Activated CD8-positive, alpha-beta T cell treated with anti-CD3 and anti-CD28 coated beads for 36 hours (primary cell): ENCODE results near the gene TSC22D3. TPM values are rescaled to one million over a fixed set of nuclear protein-coding genes. Genes with fewer than 3 reads are reported as not detected.

ENCODE experiments used
- ATAC-seq: fragments of 200-7000 bp; cut with Tn5 transposase; one replicate; pipeline ENCODE4 v1.10.0; 2021; ENCODE audit warnings: mild to moderate bottlenecking, moderate library complexity
- CTCF ChIA-PET: fragments of 350-600 bp; sonication (Branson Sonifier 250); formaldehyde crosslinking; loops from one replicate; lab custom pipeline; 2021; ENCODE audit warnings: antibody characterized with exemption; lab: Charles Lee
- POLR2A ChIA-PET: fragments of 350-600 bp; sonication (Branson Sonifier 250); formaldehyde crosslinking; loops from one replicate; lab custom pipeline; 2021; ENCODE audit warnings: antibody characterized with exemption; lab: Charles Lee
- DNase-seq: peaks from one replicate; pipeline ENCODE4 v3.0.0-alpha.2; 2020
- H3K27ac Mint-ChIP-seq: one replicate; pipeline ENCODE4 v1.8.0; 2021; ENCODE audit warnings: mild to moderate bottlenecking, mixed read lengths
- H3K27me3 Mint-ChIP-seq: one replicate; pipeline ENCODE4 v1.8.0; 2021; ENCODE audit warnings: mixed read lengths
- H3K36me3 Mint-ChIP-seq: one replicate; pipeline ENCODE4 v1.8.0; 2021; ENCODE audit warnings: low read depth, mixed read lengths
- H3K4me1 Mint-ChIP-seq: one replicate; pipeline ENCODE4 v1.8.0; 2021; ENCODE audit warnings: low read depth, mixed read lengths
- H3K4me3 Mint-ChIP-seq: one replicate; pipeline ENCODE4 v1.8.0; 2021; ENCODE audit warnings: mild to moderate bottlenecking, moderate library complexity, mixed read lengths
- H3K9me3 Mint-ChIP-seq: one replicate; pipeline ENCODE4 v1.8.0; 2021; ENCODE audit warnings: mixed read lengths
- CTCF ChIP-seq: fragments of 200-600 bp; IDR thresholded peaks from one replicate; pipeline ENCODE4 v1.8.0; 2022; ENCODE audit warnings: antibody characterized with exemption, mild to moderate bottlenecking
- intact Hi-C: fragments of 100-400 bp; cut with micrococcal nuclease; formaldehyde crosslinking; loops from one replicate; pipeline ENCODE4 v1.10.0; 2022
- total RNA-seq, 2 experiments: library from RNA; stranded (reverse); gene quantifications; one replicate each; pipeline ENCODE4 v1.2.3, GENCODE V29; 2021

TSC22D3 gene
- total RNA-seq, 2 experiments from 2014 or later = 47.2 to 50.5 TPM

GRCh38 chrX:107763647-107764046 lies 11.9 kb downstream of the TSC22D3 start:
- CTCF ChIA-PET = interaction anchor here (0.9 to 1.3 kb wide), 4 partner anchors 90 to 130 kb away, joined by 3 to 4 read pairs (median 3); no protein-coding TSS in a partner anchor
- Mint-ChIP-seq H3K36me3 (no peaks in the 10 kb centered on the region), H3K4me3 (no peak overlapping the region), H3K27me3 (no peaks in the 10 kb centered on the region), H3K9me3 (no peaks in the 10 kb centered on the region), H3K27ac (no peak overlapping the region), H3K4me1 (no peaks in the 10 kb centered on the region)
- POLR2A ChIA-PET = no interaction called here
- ATAC-seq = no peak
- intact Hi-C loops = no loop called here
- DNase-seq = no peak
- TF ChIP-seq CTCF = no peak

GRCh38 chrX:107760304-107761077 lies 15.1 kb downstream of the TSC22D3 start:
- H3K36me3 Mint-ChIP-seq = no peaks in the 10 kb centered on the region
- ATAC-seq (no peak), DNase-seq (no peak)
- no peaks in the 10 kb centered on the region for H3K27me3 Mint-ChIP-seq
- ChIA-PET CTCF (interaction anchor here (1.3 to 2.6 kb wide), 3 partner anchors 16 to 88 kb away, joined by 4 to 11 read pairs (median 4); partner anchors contain the start of gene NCBP2L), POLR2A (no interaction called here)
- H3K9me3 Mint-ChIP-seq = no peaks in the 10 kb centered on the region
- no peak overlapping the region for H3K27ac Mint-ChIP-seq
- intact Hi-C loops = no loop called here
- TF ChIP-seq CTCF = no peak
- peaks cover 11% of the 10 kb centered on the region for H3K4me1 Mint-ChIP-seq
- no peak overlapping the region for H3K4me3 Mint-ChIP-seq

- Mint-ChIP-seq H3K27ac (no peak overlapping the region), H3K4me1 (peaks cover 14% of the 10 kb centered on the region), H3K4me3 (no peak overlapping the region), H3K36me3 (no peaks in the 10 kb centered on the region), H3K9me3 (no peaks in the 10 kb centered on the region), H3K27me3 (no peaks in the 10 kb centered on the region)
- ATAC-seq = no peak
- ChIA-PET POLR2A (interaction anchor here (0.6 to 0.8 kb wide), 2 partner anchors 9 to 75 kb away, joined by 3 to 4 read pairs; no protein-coding TSS in a partner anchor), CTCF (interaction anchor here (0.6 to 2.6 kb wide), 2 partner anchors 18 to 98 kb away, joined by 4 to 11 read pairs; partner anchors contain the start of gene NCBP2L)
- DNase-seq = no peak
- intact Hi-C loops = no loop called here
- no peak for TF ChIP-seq CTCF
These were observed 17.3 kb downstream of the TSC22D3 start for GRCh38 chrX:107758231-107758766.

- Mint-ChIP-seq H3K4me3 (no peak overlapping the region), H3K36me3 (no peaks in the 10 kb centered on the region), H3K27ac (no peak overlapping the region), H3K27me3 (no peaks in the 10 kb centered on the region), H3K9me3 (no peaks in the 10 kb centered on the region), H3K4me1 (peaks cover 14% of the 10 kb centered on the region)
- CTCF ChIA-PET = no interaction called here
- POLR2A ChIA-PET = no interaction called here
- intact Hi-C loops = no loop called here
- DNase-seq (no peak), ATAC-seq (no peak)
- TF ChIP-seq CTCF = no peak
These were observed 19.9 kb downstream of the TSC22D3 start for GRCh38 chrX:107755721-107756120.

GRCh38 chrX:107753187-107753586 lies 22.4 kb downstream of the TSC22D3 start:
- POLR2A ChIA-PET = no interaction called here
- no peak overlapping the region for H3K27ac Mint-ChIP-seq

More at GRCh38 chrX:107753187-107753586, 22.4 kb downstream of the TSC22D3 start:
- Mint-ChIP-seq H3K4me1 (peaks cover 13% of the 10 kb centered on the region), H3K4me3 (no peak overlapping the region), H3K36me3 (no peaks in the 10 kb centered on the region), H3K9me3 (no peaks in the 10 kb centered on the region), H3K27me3 (no peaks in the 10 kb centered on the region)
- intact Hi-C loops = no loop called here
- no peak for TF ChIP-seq CTCF
- no peak for DNase-seq
- ATAC-seq = no peak
- CTCF ChIA-PET = interaction anchor here (1.8 kb wide), 1 partner anchor 24 kb away, joined by 9 read pairs; the partner anchor contains the start of gene NCBP2L
